H1 (cell line): Measurements from ENCODE around the gene NFX1. TPM values are rescaled to one million over a fixed set of nuclear protein-coding genes. Genes with fewer than 3 reads are reported as not detected.

ENCODE experiments used
- CTCF ChIP-seq, 3 experiments: IDR thresholded peaks; 1 replicate in 2 of 3; 2 replicates in 1 of 3; pipeline versions ENCODE4 v1.5.1 to v1.6.1; 2011; ENCODE audit warnings: low read length in 3 of 3, mild to moderate bottlenecking in 3 of 3, inconsistent platforms in 2 of 3, low read depth in 1 of 3, moderate library complexity in 1 of 3; ENCODE audit not compliant: insufficient read depth in 1 of 3; ENCODE audit errors: control extremely low read depth in 1 of 3
- E2F6 ChIP-seq: IDR thresholded peaks from 2 replicates; pipeline ENCODE4 v1.6.1; 2012; ENCODE audit warnings: inconsistent platforms
- polyA plus RNA-seq, 7 experiments: library from polyadenylated mRNA; depleted of rRNA in 3 of 7; stranded (reverse) in 5 of 7; unstranded in 2 of 7; fragments of >200 nt in 5 of 7; fragments of 200-250 nt in 2 of 7; gene quantifications; 1 replicate in 5 of 7; 2 replicates in 1 of 7; 4 replicates in 1 of 7; pipeline versions ENCODE4 v1.2.1 to v1.2.3, GENCODE V29; 2011 to 2013; ENCODE audit warnings: missing spikeins in 2 of 7, mixed read lengths in 2 of 7
- total RNA-seq: library from RNA; stranded (reverse); fragmentation: NEBNext Ultra II Directional; extraction: Animal tissue kit (Norgen Biotek cat#: 25700); gene quantifications from 2 replicates; pipeline ENCODE4 v1.2.1, GENCODE V29; 2021

Gene NFX1
- total and polyA plus RNA-seq, 2 of the 8 experiments (the other 6 are each of a cell fraction or from before 2014, with no cell fraction given) = 19.4 to 28.4 TPM

GRCh38 chr9:33320230-33320567 lies 29.9 kb downstream of the NFX1 start (continued):
- TF ChIP-seq CTCF (IDR thresholded peaks at IDR 0.05; ENCODE audit: control extremely low read depth in 1 of 3, insufficient read depth in 1 of 3, low read depth in 1 of 3, low read length in 3 of 3) (no peak), E2F6 (no peak)
